A204.1 (cell line): ENCODE data around the gene ZNF280B.
"Not testable (repeated sequence)": the region's sequence is repeated elsewhere in the genome, so short reads cannot be mapped to it uniquely, and the experiment has no call there.

Source experiments
- FAIRE-seq: peaks from 2 replicates; lab custom pipeline; 2012; peaks lifted over from hg19 to GRCh38; lab: Jason Lieb, UNC

Gene ZNF280B

DNA sequence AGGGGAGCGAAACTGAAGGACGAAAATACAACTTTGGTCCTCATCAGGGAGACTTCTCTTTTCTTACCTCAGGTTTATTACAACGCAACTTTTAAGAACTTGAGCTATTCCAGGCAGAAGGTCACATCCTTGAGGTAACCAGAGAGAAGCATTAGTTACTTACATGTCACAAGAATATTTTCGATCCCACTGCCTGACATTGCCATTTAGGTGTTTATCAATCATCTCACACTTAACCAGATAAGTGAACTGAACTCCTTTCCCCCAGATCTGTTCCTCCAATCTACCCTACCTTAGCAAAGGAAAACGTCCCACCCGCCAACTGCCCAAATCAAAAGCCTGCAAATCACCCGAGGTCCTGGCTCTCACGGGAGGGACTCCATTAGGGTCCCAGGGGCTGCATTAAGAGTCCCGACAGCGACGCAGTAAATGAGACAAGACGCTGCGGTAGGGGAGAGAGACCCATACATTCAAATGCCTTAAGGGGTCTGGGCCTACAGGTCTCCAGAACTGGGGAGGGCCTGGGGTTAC is 734 bp downstream of the ZNF280B start:
- FAIRE-seq, result no peak

GRCh38 chr22:22506736-22507135 is 1.8 kb downstream of the ZNF280B start:
- FAIRE-seq, result no peak

- no peak for FAIRE-seq
These were observed 10.3 kb downstream of the ZNF280B start for GRCh38 chr22:22498267-22498666.

DNA sequence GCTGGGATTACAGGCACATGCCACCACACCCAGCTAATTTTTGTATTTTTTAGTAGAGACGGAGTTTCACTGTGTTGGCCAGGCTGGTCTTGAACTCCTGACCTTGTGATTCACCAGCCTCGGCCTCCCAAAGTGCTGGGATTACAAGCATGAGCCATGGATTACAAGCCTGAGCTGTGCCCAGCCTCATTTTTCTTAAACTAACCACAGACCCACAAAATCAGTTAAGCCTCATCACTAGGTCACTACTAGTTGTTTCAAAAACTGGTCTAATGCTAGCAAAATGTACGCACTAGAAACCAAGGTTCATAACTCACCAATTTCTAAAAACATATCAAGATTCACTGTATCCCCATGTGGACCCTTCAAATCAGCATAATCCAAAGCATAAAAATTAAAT is 17.0 kb downstream of the ZNF280B start:
- not testable (repeated sequence) for FAIRE-seq

GRCh38 chr22:22488736-22489135 is 19.8 kb downstream of the ZNF280B start:
- FAIRE-seq, result no peak

DNA sequence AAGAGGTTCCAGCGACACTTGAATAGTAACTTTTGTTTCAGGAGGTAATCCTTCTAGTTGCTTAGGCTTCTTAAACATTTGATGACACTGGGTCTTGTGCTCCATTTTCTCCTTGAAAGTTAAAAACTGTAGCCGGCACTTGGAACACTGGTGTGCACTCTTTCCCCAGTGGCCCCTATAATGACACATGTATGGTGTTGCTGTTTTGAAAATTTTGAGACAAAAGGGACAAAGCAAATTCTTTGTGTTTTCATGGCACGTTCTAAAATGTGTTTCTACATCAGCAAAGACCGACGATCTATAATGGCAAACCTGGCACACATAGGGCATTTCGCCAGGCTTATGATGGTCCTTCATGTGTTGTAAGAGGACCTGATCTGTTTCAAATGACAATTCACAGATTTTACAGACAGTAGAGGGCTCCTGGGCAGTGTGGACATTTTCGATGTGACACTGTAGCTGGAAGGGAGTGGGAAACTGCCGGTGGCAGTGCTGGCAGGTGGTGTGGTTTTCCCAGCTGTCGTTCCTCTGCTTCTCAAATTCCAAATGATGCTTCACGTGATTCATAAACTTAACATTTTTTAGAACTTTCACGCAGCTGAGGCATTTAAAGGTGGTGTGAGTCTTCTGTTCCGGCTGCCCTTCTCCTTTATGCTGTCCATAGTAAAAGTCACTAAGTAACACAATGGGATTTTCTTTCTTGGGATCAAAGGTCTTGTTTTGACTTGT is 20.5 kb downstream of the ZNF280B start:
- FAIRE-seq, result no peak

DNA sequence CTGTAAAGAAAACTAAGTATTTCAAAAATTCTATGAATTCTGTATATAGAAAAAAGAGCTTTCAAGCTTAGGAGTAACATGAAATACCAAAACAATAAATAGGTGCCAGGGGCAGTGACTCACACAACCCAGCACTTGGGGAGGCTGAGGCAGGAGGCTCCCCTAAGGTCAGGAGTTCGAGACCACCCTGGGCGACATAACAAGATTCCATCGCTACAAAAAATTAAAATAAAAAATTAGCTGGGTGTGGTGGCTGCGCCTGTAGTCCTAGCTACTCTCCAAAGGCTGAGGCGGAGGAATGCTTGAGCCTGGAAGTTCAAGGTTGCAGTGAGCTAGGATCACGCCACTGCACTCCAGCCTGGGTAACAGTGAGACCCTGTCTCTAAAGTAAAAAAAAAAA is 21.5 kb downstream of the ZNF280B start:
- no peak for FAIRE-seq

DNA sequence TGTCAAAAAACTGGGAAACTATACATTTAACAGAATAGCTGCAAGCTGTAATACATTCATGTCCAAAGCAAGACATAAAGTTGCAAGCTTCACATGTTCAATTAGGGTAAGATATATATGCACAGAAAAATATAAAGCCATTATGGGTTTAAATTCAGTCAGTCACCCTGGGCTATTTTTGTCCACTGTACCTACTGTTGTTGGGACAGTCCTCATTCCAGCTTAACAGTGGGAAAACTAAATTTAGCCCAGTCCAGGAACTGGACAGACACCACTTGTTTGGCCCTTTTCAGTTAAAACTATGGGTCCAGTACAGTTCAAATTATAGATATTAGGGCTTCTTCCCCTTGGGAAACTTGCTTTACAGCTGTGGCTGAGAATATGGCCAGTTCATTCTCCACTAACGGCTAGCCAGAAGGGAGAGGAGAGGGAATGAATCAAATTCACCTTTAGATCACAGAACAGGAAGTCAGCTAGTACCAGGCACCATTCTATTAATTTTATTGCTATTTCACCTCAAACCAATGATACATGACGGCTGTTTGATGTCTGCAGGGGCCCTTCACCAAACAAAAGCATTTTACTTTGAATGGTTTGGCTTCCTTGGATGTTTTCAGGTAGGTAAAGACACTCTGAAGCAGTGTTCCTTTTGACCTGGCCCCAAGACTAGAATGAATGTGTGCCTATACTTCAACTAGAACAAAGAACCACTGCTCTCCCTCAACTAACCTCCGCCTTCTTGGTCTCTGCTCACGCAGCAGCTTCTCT is 22.2 kb downstream of the ZNF280B start:
- FAIRE-seq, result no peak

GRCh38 chr22:22485524-22485923 is 23.0 kb downstream of the ZNF280B start:
- no peak for FAIRE-seq

GRCh38 chr22:22484023-22484422 is 24.5 kb downstream of the ZNF280B start:
- no peak for FAIRE-seq

GRCh38 chr22:22480940-22481339 is 27.6 kb downstream of the ZNF280B start:
- no peak for FAIRE-seq

GRCh38 chr22:22479999-22480532 is 28.5 kb downstream of the ZNF280B start:
- FAIRE-seq, result no peak

GRCh38 chr22:22479116-22479515 is 29.4 kb downstream of the ZNF280B start:
- no peak for FAIRE-seq

GRCh38 chr22:22478470-22478869 is 30.1 kb downstream of the ZNF280B start:
- FAIRE-seq, result no peak

GRCh38 chr22:22474733-22475132 is 33.8 kb downstream of the ZNF280B start:
- no peak for FAIRE-seq

DNA sequence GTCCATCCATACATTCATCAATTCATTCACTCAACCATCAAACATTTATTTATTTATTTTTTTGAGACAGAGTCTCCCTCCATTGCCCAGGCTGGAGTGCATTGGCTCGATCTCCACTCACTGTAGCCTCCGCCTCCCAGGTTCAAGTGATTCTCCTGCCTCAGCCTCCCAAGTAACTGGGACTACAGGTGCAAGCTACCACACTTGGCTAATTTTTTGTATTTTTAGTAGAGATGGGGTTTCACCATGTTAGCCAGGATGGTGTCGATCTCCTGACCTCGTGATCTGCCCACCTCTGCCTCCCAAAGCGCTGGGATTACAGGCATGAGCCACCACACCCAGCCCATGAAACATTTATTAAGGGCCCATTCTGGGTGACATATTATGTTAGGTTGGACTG is 37.4 kb downstream of the ZNF280B start:
- FAIRE-seq, result not testable (repeated sequence)

DNA sequence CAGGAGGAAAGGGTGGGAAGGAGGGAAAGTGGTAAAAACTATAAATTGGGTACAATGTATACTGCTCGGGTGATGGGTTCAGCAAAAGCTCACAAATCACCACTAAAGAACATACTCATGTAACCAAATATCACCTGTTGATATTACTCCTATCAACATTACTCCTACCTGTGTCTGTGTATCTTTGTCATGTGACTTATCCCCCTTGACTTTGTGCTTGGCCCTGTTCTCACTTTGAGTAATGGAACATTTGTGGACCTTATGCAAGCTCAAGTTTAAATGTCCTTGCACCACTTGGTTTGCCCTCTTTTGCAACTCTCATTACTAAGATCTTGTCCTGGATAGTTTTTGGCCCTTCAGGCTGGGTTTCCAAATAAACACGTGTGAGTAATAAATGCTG is 39.0 kb downstream of the ZNF280B start:
- no peak for FAIRE-seq

DNA sequence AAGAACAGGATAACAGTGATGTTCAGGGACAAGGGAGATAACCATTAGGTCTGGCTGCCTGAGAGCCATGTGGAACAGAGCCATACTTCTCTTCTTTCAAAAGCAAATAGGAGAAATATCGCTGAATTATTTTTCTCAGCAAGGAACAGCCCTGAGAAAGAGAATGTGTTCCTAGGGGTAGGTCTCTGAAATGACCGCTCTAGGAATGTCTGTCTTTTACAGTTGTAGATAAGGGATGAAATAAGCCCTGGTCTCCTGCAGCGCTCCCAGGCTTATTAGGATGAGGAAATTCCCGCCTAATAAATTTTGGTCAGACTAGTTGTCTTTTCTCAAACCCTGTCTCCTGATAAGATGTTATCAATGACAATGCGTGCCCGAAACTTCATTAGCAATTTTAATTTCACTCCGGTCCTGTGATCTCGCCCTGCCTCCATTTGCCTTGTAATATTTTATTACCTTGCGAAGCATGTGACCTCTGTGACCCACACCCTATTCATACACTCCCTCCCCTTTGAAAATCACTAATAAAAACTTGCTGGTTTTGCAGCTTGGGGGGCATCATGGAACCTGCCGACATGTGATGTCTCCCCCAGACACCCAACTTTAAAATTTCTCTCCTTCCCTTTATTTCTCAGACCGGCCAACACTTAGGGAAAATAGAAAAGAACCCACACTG is 39.6 kb downstream of the ZNF280B start:
- FAIRE-seq, result not testable (repeated sequence)

DNA sequence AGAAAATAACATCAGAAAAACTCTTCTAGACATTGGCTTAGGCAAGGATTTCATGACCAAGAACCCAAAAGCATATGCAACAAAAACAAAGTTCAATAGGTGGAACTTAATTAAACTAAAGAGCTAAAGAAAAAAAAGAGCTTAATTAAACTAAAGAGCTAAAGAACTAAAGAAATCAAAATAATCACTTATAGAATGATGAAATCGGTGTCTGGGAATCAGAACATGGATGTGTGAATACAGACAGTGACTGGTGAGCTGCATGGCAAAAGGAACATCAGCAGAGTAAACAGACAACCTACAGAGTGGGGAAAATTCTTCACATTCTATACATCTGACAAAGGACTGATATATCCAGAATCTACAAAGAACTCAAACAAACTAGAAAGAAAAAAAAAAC is 41.4 kb downstream of the ZNF280B start:
- no peak for FAIRE-seq

DNA sequence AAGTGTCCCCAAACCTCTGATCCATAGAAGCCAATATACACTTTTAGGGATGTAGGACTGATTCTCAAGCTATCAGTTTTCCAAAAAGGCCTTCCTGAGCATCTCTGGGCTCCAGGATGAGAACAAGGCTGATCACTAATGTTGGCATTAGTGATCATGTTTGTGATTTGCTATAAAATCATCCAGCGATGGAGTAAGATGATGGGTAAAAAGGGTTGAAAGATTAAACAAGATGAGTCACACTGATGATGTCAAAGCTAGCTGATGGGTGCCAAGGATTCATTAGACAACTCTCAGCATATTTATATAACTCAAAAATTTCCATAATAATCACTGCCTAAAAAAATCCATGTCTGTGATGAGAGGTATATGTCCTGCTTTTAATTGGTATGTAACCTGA is 42.8 kb downstream of the ZNF280B start:
- no peak for FAIRE-seq

GRCh38 chr22:22465094-22465602 is 43.4 kb downstream of the ZNF280B start:
- no peak for FAIRE-seq

DNA sequence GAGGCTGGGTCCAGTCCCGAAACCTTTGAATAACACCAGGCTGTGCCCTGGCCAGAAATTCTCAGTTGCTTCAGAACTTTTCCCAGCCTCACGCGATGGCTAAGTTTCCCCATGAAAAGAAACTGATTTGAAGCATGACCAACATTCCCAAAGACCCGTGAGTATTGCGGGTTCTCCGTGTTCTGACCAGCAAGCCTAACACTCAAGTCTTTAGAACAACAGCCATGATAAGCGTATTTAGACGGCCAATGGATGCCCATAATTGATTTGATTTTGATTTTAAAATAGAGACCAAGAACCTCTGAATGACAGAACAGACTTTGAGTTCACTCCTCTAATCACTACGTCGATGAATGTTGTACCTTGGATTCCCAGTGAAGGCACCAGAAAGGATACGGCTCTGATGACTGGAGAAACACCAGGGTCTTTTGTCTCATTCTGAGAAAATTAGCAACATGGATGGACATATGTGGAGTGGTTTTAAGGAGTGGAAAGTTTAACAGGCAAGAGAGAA is 43.9 kb downstream of the ZNF280B start:
- no peak for FAIRE-seq
